Measurements from ENCODE around the gene CTBP2.

CTBP2 gene

DNA sequence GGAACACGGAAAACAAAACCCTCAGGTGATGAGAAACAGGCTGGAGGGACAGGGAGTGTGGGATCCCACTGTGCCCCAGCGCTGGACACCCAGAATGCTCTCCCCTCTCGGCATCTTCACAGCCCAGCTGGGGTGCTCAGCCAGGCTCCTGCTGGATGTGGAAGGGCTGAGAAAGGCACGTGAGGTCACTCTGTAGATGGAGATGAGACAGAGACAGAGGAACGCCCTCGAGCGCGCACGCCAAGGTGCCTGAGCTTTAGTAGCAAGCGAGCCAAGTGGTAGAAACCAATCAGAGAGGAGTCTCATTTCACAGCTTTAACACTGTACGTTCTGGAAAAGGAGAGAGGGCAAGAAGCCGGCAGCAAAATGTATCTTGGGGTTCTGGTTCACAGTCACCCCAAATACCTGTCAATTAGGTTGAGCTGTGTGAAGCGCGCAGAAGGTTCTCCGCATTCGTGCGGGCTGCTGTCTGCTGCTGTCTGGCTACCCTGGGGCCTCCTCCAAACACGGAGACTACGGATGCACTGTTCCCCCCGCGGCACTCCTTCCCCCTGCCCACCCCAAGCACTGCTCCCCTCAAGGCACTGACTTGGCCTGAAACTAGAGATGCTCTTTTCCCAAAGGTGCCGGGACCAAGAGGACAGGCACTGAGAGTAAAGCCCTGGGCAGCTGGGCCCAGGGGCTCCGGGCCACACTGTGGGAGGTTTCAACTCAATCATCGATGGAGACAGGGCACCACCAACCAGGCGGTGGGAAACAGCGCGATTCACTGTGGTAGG is 127.0 kb downstream of the CTBP2 start:
- no peak for DNase-seq

DNA sequence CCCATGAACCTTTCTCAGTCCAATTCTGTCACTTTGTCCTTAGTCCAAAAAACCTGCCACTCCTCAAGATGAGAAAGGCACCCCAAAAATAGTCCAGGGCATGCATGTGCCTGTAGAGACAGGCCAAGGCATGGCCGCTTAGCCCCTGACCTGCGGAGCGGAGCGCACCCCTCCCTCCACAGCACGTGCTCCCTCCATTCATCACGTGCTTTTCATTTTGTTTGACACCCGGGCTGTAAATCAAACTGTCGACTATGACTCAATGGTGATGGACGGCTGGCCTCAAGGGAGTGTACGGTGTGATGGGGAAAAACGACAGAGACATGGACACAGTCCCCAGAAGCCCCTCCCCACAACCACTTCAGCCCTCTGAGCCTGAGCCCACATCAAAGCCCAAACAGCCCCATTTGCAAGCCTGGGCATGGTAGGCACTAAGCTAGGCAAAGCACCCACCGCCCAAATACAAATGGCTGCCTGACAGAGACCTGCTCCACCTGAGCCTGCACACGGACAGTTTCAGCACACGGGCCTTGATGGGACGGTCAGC is 127.8 kb downstream of the CTBP2 start:
- no peak for DNase-seq

DNA sequence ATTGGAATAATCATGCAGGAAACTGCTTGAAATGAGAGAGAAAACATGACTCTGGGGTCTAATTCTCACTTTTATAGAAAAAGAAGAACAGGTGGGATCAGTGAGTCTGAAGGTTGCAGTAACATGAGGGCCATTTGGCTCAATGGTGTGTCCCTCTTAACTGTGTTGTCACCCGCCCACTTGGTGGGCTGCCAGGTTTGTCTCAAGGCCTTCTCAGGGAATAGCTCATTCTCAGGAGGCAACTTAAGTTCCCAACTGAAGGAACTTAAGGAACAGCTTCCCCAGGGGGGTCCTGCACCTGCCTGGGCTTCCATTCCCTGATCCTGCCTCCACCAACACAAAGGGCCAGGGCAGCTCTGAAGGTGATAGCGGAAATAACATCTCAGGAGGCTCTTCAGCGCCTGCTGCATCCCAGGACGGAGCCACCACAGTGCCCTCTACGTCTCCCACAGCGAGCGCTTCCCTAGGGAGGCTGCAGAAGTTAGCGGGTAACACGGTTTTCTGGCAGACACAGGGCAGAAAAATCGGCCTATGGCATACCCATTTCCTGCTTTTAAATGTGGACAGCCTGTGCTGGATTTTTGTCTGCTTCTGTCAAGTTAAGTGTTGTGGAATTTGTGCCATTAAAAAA is 129.7 kb downstream of the CTBP2 start:
- no peak for DNase-seq

DNA sequence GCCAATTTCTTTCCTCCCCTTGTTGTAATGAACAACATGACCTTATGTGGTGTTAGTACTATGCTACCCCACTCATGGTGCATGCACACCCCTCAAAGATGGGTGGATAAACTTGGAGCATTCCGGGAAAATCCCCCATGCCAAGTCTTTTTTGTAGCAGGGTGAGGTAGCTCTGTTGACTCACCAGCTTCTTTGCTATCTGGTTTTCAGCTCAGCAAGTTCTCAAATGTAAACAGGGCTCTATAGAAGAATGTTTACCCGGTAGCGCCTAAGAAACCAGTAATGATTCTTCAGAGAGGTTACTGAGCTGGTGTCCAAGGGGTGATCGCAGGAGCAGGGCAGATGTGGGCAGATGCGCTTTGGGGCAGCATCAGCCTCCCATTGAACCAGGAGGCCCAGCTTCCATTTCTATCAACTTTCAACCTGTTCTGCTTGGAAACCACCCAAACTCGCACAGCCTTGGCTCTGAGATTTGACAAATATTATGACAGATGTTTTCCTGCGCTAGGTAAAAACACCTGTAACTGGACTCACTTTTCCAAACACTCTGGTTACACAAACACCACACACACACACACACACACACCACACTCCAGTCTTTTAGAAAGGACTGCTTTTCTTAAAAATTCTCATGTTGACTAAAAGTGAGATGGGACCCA is 130.7 kb downstream of the CTBP2 start:
- DNase-seq, result no peak

DNA sequence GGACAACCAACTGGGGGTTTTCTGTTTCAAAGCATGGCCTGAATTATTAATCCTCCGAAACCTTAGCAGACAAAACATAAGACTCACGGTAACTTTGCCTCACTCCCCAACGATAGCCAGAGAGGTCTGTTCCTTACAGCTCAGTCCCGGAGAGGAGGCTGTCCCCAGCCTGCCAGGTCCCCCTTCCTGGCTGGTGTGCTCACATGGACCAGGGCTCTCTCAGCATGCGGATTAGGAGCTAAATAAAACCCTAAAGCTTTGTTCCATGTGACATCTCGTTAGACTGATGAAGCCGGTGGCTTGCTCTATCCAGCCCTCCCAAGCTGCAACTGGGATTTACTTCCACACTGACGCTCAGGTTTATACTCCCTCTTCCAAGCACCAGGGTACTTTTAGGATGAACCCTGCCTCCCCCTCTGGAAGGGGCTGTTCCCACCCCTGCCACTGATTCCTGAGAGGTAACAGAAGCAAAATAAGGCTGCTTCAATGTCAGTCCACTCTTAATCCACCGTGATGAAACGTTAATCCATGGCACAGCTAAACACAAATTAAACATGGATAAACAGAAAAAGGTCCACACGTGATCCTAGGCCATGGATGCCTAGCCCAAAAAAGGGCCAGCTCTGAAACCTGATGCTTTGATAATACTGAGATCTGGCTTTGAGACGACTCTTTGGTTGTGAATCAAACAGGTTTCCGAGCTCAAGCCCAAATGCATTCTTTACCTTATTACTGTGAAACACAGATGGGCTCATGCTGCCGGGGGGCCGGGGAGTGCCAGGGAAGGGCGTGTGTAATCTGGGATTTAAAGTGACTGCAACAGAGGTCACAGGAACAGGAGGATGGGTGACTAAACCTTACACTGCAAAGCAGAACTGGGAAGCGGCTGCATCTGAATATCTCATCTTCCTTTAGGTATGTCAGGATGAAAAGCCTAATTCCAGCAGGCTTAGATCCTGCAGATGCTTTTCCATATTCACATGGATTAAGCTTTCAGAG is 132.2 kb downstream of the CTBP2 start:
- DNase-seq, result no peak

DNA sequence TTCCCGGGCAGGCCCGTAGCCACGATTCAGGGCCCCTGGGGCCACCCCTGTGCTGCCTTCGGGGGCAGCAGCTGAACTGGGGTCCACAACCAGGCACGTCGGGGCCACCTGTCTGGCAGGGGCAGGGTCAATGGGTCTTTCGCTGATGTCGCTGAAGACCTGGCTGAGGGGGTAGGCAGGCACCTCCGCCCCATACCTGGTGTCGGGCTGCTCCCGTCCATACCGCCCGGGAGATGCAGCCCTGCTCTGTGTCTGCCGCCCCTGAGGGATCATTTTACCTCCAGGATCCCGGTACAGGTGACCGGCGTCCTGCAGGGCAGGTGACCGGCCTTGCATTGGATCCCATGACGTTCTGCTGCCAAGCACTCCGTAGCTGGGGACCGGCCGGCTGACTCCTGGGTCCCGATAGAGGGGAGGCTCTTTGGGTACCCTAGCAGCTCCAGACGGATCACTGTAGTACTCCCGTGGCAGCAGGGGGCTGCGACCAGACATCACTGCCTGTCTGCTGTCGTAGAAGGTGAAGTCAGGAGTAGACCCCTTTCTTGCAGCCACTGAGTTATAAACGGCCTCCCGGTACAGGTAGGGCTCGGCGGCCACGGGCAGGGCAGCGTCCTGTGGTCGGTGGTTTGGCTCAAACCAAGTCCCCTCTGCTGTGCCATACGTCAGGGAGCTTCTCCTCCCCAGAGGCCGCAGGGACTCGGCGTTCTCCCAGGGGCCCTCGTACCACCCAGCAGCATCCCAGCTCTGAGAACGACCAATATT is 133.2 kb downstream of the CTBP2 start:
- no peak for DNase-seq

DNA sequence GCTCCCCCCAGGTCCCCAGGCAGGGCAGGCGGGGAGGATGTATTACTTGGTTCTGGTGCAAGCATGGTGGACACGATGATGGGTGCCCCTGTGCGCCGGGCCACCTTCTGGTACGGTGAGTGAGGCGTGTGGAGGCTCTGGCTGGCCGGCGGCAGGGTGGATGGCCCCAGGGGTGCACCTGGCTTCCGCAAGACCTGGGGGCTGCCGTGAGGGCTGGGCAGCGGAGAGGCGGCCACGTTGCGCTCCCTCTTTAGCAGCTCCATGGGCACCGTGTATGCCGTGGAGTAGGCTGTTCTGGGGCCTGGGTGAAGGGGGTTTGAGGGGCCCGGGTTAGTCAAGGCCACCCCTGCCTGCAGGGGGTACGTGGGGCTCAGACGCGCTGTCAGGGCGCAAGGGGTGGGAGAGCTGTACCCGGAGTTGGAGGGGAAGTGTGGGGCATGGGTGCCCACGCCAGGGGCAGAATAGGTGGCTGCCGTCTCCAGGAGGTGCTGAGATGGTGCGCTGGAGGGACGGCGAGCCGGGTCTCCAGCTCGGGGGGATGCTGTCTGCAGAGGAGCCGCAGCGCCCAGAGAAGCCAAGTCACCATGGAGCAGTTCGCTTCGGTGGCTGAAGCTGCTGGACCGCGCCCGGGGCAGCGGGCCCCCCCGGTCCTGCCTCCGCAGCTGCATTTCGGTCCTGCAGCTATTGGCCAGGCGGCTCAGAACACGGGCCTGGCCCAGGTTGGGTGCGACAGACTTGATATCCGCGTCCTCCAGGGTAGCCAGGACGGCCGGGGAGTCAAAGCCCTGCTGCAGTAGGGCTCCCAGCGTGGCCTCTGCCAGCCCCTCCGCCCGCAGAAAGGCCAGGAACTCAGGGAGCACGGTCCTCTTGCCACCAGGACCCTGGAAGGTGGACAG is 134.1 kb downstream of the CTBP2 start:
- DNase-seq, result no peak

DNA sequence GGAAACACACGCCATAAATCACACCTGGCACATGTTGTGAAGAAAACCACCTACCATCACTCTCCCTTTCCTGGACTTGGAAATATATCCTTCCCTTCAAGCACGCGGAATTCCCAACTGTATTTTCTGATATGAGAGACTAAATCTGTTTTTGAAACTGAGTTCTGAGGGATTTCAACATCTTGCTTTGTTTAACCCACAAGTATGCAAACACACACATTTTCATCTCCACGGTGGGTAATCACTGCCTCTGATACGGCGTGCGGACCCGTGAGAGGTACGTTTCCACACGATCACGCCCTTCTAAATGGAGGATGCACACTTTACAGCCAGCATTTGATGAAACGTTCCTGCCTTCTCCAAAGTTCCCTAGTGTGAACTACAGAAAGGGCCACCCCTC is 135.0 kb downstream of the CTBP2 start:
- no peak for DNase-seq

DNA sequence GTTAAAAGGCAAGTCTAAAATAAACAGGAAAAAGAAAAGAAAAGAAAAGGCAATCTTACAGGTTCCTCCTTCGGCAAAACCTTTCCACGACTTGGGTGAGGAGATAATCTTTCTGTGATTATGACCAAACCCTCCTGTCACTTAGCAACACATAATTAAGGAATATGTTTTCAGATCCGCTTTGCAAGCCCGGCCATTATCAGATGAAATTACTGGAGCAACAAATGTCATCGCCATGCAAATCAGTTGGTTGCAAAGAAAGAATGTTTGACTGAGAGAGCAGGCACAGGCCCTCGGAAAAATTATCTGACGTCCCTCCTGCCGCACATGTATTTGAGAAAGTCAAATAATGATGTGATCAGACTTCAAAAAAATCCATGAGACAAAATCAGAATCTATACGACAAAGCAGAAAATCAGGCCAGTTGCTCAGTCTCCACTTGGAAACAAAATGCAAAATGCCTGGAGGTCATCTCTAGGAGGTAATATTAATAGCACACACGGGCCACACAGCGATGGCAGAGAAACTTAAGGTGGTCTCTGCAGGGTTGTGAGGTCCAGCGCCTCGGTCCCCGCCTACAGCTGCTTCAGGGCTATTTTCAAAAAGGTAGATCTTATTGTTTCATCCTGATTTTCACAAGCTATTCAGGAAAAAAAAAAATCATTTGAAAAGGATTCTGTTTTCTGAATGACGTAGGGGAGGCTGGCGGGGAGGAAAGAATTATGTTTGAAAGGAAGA is 135.7 kb downstream of the CTBP2 start:
- no peak for DNase-seq

DNA sequence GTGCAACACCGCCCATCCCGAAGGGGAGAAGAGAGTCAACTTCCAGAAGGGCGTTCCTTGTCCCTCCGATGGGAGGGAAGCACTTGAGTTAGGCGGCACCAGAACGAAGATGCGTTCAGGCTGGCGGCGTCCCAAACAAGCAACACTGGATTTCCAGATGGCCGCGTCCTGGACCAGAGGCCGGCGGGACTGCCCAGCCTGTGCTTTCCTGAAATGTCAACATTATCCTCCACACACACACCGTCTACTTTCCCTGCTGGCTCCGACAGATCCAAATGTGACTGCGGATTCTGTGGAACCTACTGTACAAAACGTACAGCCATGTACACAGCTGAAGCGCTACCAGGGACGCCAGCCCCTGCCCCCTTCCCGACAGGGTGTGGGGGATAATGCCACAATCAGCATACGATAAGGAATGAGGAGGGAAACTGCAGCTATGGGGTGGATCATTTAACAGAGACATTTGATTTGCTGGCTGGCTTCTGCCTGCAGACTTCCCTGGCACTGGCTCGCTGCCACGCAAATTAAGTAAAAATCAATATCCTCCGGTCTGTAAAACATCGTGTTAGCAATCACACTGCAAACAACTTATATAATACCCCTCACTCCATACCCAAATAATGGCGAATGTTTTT is 136.4 kb downstream of the CTBP2 start:
- peak; percentile 21 for DNase-seq

DNA sequence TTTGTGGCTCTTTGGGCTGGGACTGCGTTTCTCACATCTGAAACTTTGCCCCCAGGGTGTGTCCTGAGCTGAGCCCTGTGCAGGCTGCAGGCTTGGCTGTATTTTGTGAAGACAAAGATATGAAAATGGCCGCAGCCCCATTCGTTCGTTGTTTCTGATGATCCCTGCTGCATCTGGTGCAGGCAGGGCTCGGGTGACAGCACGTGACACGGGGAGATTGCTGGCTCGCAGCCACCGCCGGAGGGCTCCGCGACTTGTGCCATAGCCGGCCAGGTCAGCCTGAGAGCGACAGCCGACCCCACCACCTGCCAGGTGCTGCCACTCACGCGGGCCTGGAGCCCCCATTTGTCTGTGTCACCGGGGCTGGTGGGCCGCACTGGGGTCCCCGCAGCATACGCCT is 137.1 kb downstream of the CTBP2 start:
- DNase-seq, result no peak

DNA sequence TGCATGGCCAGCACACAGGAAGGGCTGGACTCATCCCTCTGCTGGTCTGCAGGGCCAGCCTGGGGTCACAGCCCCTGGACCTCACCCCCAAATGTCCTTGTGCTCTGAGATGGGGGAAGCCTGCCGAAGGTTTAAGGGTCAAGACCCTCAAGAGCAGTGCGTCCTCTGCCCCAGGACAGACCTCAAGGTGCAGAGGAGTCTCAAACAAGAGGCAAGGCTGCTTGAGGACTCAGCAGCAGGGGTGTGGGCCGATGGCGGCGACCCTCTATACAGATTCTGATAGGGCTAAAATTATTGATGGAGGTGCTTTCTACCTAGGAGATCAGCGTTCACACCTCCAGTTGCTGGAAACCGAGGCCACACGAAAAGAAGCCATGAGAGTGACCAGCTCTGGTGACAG is 137.7 kb downstream of the CTBP2 start:
- no peak for DNase-seq

DNA sequence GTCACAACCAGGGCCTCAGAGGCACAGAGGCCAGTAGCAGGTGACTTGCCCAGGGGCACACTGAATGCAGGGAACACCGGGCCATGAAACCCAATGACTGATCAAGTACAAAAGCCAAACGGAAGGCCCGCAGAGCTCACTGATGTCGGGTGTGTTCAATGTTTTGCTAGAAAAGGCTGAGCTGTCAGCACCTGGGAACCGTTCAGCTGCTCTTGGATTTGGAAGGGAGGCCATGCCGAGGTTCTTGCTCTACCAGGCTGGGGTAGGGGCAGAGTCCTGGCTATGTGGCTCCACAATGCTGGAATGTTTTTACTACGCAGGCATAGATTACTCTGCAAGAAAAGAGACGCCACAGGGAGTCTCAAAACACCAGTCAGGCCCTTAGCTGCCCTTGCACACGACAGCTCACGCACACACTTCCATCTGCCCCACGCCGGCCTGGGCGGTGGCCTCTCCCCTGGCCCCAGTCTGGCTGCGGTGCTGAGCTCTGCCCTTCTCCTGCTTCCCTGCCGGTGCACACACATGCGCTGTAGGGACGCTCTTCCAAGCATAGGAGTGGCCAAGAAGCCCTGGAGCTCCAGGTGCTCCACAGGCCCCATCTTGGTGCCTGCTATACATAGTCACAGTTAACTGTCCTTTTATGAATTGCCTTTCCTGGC is 138.5 kb downstream of the CTBP2 start:
- DNase-seq, result no peak

DNA sequence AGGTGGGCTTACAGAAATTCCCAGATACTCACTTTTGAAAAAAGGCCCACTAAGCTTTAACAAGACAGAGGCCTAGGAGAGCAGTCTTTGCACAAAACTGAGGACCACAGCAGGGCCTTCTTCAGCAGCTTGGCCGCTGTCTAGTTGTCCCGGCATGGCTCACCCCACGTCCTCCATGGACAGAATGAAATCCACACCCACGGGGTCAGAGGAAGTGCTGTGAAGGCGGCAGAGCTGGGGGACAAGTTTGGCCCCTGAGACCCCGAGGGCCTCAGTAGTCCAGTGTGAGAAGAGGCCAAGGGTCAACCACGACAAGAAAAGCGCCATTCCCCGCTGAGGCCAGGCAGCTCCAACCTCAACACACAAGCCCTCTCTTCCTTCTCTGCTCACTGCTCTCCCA is 139.5 kb downstream of the CTBP2 start:
- no peak for DNase-seq

DNA sequence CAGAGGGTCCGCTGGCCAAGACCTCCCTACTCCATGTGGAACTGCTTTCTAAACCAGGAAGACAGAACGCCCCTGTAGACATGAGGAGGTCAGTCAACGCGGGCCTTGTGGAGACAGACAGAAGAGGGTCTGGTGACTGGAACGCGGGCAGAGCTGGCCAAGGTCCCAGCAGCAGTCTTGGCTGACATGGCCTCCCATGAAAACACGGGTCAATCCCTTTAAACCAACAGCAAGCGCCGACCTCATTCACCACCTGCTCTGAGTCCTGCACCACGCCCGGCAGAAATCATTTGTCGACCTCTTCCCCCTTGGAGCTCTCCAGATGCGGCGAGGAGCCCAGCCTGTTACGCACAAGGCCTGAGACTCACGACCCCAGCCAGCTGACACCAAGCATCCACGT is 140.0 kb downstream of the CTBP2 start:
- DNase-seq, result no peak

DNA sequence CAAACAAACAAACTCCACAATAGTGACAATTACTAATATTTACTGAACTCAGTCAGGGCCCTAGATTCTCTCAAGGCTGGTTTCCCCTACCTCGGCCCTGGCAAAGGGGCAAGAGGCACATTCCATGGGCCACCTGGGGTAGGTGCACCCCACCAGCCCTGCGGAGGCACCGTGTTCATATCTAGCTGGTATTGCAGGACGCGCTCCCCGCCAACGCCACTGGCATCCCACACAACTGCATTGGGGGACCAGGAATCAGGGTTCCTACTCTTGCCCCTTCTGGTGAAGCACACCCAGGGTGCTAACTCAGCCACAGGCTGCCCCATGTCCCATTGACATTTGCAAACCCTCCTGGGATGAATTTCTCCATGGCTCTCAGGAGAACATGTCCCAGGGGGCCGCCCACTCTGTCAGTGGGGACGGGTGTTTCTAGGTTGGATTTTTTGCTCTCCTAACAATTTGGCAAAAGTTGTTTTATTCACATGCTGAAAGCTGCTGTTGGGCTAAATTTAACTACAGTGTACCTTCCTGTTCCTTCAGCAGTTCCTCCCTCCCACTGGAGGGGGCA is 141.7 kb downstream of the CTBP2 start:
- no peak for DNase-seq

DNA sequence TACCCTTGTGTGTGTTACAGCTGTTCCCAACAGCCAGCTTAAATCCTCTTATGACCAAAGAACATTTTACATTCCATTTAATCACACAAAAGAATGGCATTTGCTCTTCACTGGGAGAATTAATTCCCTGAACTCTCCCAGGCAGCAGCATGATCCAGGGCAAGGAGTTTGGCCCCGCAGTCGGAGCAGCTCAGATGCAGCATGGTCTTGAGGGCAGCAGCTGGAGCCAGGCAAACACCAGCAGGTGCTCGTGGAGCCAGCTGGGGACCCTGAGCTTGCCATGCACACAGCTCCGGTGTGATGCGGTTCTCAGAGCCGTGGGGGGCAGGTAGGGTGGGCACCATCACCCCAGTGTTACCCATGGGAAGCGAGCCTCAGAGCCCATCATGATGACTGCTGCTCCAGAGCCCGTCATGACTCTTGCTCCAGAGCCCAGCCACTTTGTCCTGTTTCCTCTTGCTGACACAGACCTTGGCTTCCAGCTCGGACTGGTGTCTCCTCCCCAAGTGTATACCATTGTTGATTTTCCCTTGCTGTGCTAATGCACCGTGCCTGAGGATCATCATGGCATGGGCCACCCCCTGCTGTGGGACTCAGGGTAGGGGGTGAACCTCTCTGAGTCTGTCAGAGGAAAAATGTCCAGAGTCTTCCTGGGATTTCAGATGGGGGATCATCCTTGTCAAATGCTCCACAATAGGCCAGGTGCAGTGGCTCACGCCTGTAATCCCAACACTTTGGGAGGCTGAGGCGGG is 142.6 kb downstream of the CTBP2 start:
- DNase-seq, result no peak
